ENCODE data around the gene ANO7.

Gene ANO7

DNA sequence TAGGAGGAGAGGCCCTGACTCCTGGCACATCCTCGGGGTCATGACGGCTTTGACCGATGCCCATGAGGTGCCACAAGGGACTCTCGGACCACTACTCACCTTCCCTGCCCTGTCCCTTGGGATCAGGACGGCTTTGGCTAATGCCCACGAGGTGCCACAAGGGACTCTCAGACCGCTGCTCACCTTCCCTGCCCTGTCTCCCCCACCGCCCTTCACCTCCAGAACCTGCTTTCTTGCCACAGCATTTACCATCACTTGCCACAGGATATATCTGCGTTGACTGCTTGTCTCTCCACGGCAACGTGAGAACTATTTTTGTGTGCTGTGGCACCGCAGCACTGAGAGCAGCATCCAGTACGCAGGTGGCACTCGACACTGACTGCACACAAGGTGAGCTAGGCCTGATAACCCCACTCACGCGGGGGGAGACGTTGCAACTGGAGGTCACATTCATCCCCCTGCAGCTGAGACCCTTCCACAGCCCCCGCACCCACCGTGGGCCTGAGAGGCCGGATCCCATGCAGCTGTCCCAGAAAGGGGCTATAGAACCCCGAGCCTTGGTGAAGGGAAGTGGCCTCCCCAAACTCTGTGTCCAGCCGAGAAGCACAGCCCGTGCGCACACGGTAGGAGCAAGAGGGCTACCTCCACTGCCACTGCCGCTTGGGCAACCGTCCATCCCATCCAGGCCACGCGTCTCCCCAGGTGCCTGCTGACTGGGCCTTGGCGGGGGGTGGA lies 47.5 kb downstream of the ANO7 start:
- peaks cover 26% of the 10 kb centered on the region for H3K36me3 ChIP-seq (replicated peaks; ENCODE audit: low read depth, low read length)

DNA sequence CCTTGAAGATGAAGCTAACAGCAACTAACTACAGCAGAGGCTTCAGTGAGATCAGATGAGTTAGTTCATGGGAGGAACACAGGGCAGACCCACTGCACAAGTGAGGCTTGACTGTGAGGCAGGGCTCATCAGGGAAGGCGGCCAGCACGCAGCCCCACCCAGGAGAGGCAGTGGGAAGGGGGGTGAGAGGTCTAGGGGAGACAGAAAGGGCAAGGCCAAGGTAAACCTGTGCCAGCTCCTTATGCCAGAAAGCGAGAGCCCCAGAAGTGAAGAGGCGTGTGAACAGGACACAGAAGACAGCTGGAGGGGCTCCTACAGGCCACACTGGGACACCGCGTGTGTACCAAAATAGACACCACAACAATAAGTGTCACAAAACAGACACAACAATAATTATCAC lies 48.6 kb downstream of the ANO7 start:
- H3K9ac ChIP-seq (ENCODE audit: low read length), result no peak overlapping the region
- no peaks in the 10 kb centered on the region for H3K27me3 ChIP-seq (ENCODE audit: low read depth, low read length)
- no peaks in the 10 kb centered on the region for H3K9me3 ChIP-seq (ENCODE audit: insufficient read depth, low read length)
- no peak overlapping the region for H3K4me3 ChIP-seq (ENCODE audit: low read length)
- no peaks in the 10 kb centered on the region for H3K4me1 ChIP-seq (ENCODE audit: low read length)
- no peak overlapping the region for H3K4me2 ChIP-seq (ENCODE audit: low read length)
- peaks cover 29% of the 10 kb centered on the region for H3K36me3 ChIP-seq (replicated peaks; ENCODE audit: low read depth, low read length)
- no peaks in the 10 kb centered on the region for H3K79me2 ChIP-seq (ENCODE audit: low read length)
- no peak overlapping the region for H3K27ac ChIP-seq (ENCODE audit: low read length)
- TF ChIP-seq, protein P1, sequence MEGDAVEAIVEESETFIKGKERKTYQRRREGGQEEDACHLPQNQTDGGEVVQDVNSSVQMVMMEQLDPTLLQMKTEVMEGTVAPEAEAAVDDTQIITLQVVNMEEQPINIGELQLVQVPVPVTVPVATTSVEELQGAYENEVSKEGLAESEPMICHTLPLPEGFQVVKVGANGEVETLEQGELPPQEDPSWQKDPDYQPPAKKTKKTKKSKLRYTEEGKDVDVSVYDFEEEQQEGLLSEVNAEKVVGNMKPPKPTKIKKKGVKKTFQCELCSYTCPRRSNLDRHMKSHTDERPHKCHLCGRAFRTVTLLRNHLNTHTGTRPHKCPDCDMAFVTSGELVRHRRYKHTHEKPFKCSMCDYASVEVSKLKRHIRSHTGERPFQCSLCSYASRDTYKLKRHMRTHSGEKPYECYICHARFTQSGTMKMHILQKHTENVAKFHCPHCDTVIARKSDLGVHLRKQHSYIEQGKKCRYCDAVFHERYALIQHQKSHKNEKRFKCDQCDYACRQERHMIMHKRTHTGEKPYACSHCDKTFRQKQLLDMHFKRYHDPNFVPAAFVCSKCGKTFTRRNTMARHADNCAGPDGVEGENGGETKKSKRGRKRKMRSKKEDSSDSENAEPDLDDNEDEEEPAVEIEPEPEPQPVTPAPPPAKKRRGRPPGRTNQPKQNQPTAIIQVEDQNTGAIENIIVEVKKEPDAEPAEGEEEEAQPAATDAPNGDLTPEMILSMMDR (IDR thresholded peaks at IDR 0.05; ENCODE audit: low read depth, low read length), result no peak
- no peak for TF ChIP-seq EZH2phosphoT487 (IDR thresholded peaks at IDR 0.05; ENCODE audit: low read depth)
- H2AFZ ChIP-seq (ENCODE audit: low read depth, low read length), result no peak overlapping the region
- no peaks in the 10 kb centered on the region for H4K20me1 ChIP-seq (ENCODE audit: insufficient read depth, low read length)

More for the DNA sequence above, 47.5 kb downstream of the ANO7 start:
- Histone ChIP-seq H3K9ac (ENCODE audit: low read length) (no peak overlapping the region), H3K79me2 (ENCODE audit: low read length) (no peaks in the 10 kb centered on the region), H3K9me3 (ENCODE audit: insufficient read depth, low read length) (no peaks in the 10 kb centered on the region), H2AFZ (ENCODE audit: low read depth, low read length) (no peak overlapping the region), H3K4me2 (ENCODE audit: low read length) (no peak overlapping the region), H3K4me3 (ENCODE audit: low read length) (no peak overlapping the region), H3K27ac (ENCODE audit: low read length) (no peak overlapping the region), H3K4me1 (ENCODE audit: low read length) (no peaks in the 10 kb centered on the region), H3K27me3 (ENCODE audit: low read depth, low read length) (no peaks in the 10 kb centered on the region), H4K20me1 (ENCODE audit: insufficient read depth, low read length) (no peaks in the 10 kb centered on the region)
- no peak for TF ChIP-seq EZH2phosphoT487 (IDR thresholded peaks at IDR 0.05; ENCODE audit: low read depth)
- TF ChIP-seq, protein P1 (IDR thresholded peaks at IDR 0.05; ENCODE audit: low read depth, low read length), result no peak

DNA sequence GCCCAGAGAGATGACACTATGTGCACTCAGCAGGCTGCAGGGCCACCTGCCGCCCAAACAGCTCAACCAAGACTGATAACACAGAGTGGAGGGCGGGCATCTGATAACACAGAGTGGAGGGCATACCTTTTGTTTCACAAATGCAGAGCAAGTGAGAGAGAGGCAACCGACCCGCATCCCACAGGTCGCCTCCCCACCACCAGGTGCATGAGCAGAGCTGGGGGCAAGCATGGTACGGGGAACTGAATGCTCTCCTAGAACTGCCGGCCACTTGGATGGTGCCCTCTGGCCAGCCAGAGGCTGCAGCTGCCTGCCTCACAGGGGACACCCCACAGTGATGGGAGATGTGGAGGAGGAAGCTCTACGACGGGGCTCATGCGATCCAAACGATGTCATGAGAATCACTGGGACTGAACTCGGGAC lies 49.5 kb downstream of the ANO7 start:
- Histone ChIP-seq H3K9me3 (ENCODE audit: insufficient read depth, low read length) (no peaks in the 10 kb centered on the region), H2AFZ (ENCODE audit: low read depth, low read length) (no peak overlapping the region), H3K27ac (ENCODE audit: low read length) (no peak overlapping the region), H3K79me2 (ENCODE audit: low read length) (no peaks in the 10 kb centered on the region), H3K4me1 (ENCODE audit: low read length) (no peaks in the 10 kb centered on the region), H3K36me3 (replicated peaks; ENCODE audit: low read depth, low read length) (peaks cover 33% of the 10 kb centered on the region), H4K20me1 (ENCODE audit: insufficient read depth, low read length) (no peaks in the 10 kb centered on the region), H3K4me2 (ENCODE audit: low read length) (no peak overlapping the region), H3K9ac (ENCODE audit: low read length) (no peak overlapping the region), H3K4me3 (ENCODE audit: low read length) (no peak overlapping the region), H3K27me3 (ENCODE audit: low read depth, low read length) (no peaks in the 10 kb centered on the region)
- no peak for TF ChIP-seq EZH2phosphoT487 (IDR thresholded peaks at IDR 0.05; ENCODE audit: low read depth)
- TF ChIP-seq, protein P1 (IDR thresholded peaks at IDR 0.05; ENCODE audit: low read depth, low read length), result no peak

DNA sequence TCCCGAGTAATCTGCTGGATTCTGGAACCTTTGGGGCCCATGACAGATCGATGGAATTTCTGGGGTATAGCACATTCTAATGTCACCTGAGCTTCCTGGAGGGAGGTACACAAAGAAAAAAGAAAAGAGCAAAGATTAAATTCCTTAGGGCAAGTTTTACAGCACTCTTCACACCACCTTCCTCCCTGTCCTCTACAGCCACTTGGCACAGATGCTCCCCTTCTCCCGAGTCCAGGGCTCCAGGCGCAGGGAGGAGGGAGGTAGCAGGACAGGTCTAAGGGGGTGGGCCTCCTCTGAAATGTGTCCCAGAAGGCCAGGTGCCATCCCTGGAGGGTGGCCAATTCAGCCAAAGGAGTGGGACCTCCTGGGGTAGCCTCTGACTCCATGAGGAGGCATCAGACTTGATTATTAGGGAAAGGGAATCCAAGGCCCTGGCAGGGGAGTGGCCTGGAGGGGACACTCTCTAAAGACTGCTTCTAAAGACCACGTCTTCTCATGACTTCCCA lies 50.3 kb downstream of the ANO7 start:
- H3K79me2 ChIP-seq (ENCODE audit: low read length), result no peaks in the 10 kb centered on the region
- no peaks in the 10 kb centered on the region for H4K20me1 ChIP-seq (ENCODE audit: insufficient read depth, low read length)
- no peak overlapping the region for H3K27ac ChIP-seq (ENCODE audit: low read length)
- peaks cover 40% of the 10 kb centered on the region for H3K36me3 ChIP-seq (replicated peaks; ENCODE audit: low read depth, low read length)
- no peak overlapping the region for H3K4me2 ChIP-seq (ENCODE audit: low read length)
- no peak overlapping the region for H3K9ac ChIP-seq (ENCODE audit: low read length)
- H3K9me3 ChIP-seq (ENCODE audit: insufficient read depth, low read length), result no peaks in the 10 kb centered on the region
- peaks cover 1% of the 10 kb centered on the region; the same call in 1 of the 2 replicates for H3K4me1 ChIP-seq (ENCODE audit: low read length)
- TF ChIP-seq EZH2phosphoT487 (IDR thresholded peaks at IDR 0.05; ENCODE audit: low read depth), result no peak
- TF ChIP-seq, protein P1 (IDR thresholded peaks at IDR 0.05; ENCODE audit: low read depth, low read length), result no peak
- no peak overlapping the region for H3K4me3 ChIP-seq (ENCODE audit: low read length)
- no peak overlapping the region for H2AFZ ChIP-seq (ENCODE audit: low read depth, low read length)
- H3K27me3 ChIP-seq (ENCODE audit: low read depth, low read length), result no peaks in the 10 kb centered on the region

Measured in OCI-LY3 (cell line).